ENCODE measurements around the gene ANXA2. TPM values are rescaled to one million over a fixed set of nuclear protein-coding genes. Genes with fewer than 3 reads are reported as not detected.

The ANXA2 gene
- total RNA-seq, 1 donor from 2014 or later: 2,658 TPM

DNA sequence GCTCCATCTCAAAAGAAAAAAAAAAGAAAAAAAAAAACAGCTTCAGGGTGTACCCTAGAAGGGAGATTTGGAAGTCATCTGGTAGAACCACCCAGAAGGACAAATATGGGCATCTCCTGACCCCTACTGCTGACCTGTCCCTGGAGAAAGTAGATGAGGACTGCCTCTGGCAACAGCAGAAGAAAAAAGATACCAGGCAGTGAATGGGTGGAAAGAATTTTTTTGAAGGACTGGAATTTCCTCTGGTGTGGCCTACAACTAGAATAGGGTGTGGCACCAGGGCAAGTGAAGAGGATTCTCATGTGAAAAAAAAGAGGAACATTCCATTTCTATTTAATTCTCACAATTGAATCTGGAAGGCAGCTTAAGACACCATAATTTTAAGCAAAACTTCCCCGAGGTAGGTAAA, 3.1 kb downstream of the ANXA2 start:
- Histone ChIP-seq H3K27me3 (ENCODE audit: control insufficient read depth, insufficient read depth, low read length) (no peaks in the 10 kb centered on the region), H3K4me3 (ENCODE audit: low read depth, low read length) (peak overlapping the region; percentile 98), H3K36me3 (ENCODE audit: control insufficient read depth, insufficient read depth, low read length) (peaks cover 3% of the 10 kb centered on the region)
- DNase-seq (ENCODE audit: low read depth): no peak
- TF ChIP-seq, protein P1, sequence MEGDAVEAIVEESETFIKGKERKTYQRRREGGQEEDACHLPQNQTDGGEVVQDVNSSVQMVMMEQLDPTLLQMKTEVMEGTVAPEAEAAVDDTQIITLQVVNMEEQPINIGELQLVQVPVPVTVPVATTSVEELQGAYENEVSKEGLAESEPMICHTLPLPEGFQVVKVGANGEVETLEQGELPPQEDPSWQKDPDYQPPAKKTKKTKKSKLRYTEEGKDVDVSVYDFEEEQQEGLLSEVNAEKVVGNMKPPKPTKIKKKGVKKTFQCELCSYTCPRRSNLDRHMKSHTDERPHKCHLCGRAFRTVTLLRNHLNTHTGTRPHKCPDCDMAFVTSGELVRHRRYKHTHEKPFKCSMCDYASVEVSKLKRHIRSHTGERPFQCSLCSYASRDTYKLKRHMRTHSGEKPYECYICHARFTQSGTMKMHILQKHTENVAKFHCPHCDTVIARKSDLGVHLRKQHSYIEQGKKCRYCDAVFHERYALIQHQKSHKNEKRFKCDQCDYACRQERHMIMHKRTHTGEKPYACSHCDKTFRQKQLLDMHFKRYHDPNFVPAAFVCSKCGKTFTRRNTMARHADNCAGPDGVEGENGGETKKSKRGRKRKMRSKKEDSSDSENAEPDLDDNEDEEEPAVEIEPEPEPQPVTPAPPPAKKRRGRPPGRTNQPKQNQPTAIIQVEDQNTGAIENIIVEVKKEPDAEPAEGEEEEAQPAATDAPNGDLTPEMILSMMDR (IDR thresholded peaks at IDR 0.05; ENCODE audit: insufficient read depth, low read length, poor library complexity, severe bottlenecking): no peak

DNA sequence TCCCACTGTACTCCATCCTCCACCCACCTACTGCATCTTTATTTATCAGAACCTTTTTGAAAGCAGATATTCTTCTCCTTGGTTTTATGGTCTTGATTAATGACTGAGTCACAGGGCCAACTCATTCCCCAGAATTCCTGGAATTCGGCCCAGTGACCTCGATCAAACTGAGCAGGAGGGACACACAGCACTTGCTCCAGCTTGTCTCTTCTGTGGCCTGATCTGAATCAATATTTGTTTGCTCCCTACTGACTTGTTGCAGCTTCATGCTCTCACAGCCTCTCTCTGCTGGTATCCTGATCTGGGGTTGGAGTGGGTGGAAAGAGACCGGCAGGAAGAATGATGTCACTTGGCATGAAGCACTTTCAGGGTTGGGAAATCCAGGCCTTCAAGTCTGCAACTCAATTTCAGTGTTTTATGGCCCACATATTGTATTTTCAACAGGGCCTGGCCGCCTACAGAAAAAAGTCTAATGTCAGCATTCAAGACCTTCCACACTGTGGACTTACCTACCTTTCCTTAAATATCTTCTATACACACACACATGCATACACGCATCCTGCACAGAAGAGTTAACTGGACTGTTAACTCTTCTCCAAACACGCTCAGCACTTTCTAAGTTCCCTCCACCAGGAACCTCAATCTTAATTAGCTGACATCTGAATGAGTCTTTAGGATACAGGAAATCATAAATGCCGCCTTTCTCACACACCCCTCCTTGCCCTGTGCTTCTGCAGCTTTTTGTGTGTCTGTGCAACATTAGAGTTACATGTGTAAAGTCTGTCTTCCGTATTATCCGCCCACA, 4.6 kb downstream of the ANXA2 start:
- Histone ChIP-seq H3K27me3 (ENCODE audit: control insufficient read depth, insufficient read depth, low read length) (no peaks in the 10 kb centered on the region), H3K36me3 (ENCODE audit: control insufficient read depth, insufficient read depth, low read length) (peaks cover 5% of the 10 kb centered on the region), H3K4me3 (ENCODE audit: low read depth, low read length) (peak overlapping the region; percentile 98)
- TF ChIP-seq, protein P1 (IDR thresholded peaks at IDR 0.05; ENCODE audit: insufficient read depth, low read length, poor library complexity, severe bottlenecking): no peak
- peak; percentile 91 for DNase-seq (ENCODE audit: low read depth)

DNA sequence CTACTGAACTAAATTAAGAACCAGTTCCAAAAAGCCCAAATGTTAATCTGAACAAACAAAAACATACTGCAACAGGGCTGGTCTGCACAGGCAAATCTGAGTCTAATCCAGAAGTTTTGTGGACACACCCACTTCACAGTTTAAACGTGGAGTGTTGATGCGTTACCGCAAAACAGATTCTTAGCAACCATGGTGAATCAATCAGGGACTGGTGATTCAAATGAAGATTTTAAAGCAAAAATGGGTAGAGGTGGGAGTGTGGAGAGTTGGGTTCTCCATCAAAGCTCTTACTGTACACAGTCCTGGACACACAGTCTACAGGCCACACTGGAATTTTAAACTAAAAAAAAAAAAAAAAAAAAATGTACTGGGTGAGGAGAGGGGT, 5.2 kb downstream of the ANXA2 start:
- peaks cover 5% of the 10 kb centered on the region for H3K36me3 ChIP-seq (ENCODE audit: control insufficient read depth, insufficient read depth, low read length)
- no peaks in the 10 kb centered on the region for H3K27me3 ChIP-seq (ENCODE audit: control insufficient read depth, insufficient read depth, low read length)
- TF ChIP-seq, protein P1 (IDR thresholded peaks at IDR 0.05; ENCODE audit: insufficient read depth, low read length, poor library complexity, severe bottlenecking): no peak
- DNase-seq (ENCODE audit: low read depth): peak; percentile 75
- H3K4me3 ChIP-seq (ENCODE audit: low read depth, low read length): no peak overlapping the region

DNA sequence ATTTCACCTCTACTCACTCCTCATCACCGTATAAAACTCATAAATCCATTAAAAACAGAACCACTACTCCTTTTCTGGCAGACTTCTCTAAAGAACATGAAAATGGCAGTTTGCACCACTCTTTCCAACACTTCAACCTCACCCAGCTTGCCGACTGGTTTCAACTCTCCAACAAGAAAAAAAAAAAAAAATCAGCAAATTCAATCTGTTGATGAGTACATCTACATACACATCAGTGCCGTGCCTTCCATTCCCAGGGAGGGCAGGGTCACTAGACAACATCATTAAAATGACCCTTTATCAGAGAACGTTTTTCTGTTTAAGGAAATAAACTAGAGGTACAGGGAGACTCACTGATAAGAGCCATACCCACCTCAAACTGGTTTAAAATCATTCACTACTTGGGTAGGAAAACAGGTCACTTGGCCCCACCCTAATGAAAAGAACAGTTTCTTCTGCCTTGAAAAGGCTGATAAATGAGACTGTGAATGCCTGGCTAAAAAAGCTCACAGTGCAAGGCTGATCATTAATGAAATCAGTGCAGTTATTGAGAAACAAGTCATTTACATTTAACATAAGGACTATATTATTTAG, 6.0 kb downstream of the ANXA2 start:
- Histone ChIP-seq H3K27me3 (ENCODE audit: control insufficient read depth, insufficient read depth, low read length) (no peaks in the 10 kb centered on the region), H3K36me3 (ENCODE audit: control insufficient read depth, insufficient read depth, low read length) (peaks cover 5% of the 10 kb centered on the region), H3K4me3 (ENCODE audit: low read depth, low read length) (peak overlapping the region; percentile 14)
- no peak for DNase-seq (ENCODE audit: low read depth)
- TF ChIP-seq, protein P1 (IDR thresholded peaks at IDR 0.05; ENCODE audit: insufficient read depth, low read length, poor library complexity, severe bottlenecking): no peak

DNA sequence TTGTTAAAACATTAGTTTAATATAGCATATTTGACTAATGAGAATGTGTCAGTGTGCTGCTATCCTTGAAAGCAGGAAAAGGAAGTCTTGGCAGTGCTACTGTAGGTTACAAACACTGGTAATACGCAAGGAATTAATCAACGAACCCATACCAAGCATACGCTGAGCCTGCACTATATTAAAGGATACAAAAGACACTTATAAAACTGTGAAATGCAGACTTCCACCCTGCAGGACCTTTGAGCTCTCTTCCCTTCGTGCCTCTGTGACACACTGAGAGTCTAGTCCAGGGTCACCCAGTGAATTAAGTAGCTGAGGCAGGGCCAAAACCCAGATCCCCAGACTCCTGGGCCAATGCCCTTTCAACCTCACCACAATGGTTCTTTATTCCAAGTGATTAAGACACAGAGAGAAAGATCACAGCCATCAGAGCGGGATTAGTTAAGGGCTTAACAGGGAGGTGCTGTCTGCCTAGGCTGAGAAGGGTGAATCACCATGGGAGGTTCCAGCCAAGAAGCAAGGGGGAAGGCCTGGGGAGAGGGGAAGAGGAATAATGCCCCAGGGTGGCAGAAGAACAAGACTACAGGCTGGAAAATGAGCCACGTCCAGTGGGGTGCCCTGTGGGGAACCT, 6.8 kb downstream of the ANXA2 start:
- Histone ChIP-seq H3K4me3 (ENCODE audit: low read depth, low read length) (peak overlapping the region; percentile 6), H3K36me3 (ENCODE audit: control insufficient read depth, insufficient read depth, low read length) (peaks cover 5% of the 10 kb centered on the region), H3K27me3 (ENCODE audit: control insufficient read depth, insufficient read depth, low read length) (no peaks in the 10 kb centered on the region)
- TF ChIP-seq, protein P1 (IDR thresholded peaks at IDR 0.05; ENCODE audit: insufficient read depth, low read length, poor library complexity, severe bottlenecking): peak; percentile 24
- no peak for DNase-seq (ENCODE audit: low read depth)

Measured in kidney epithelial cell (primary cell).